Stimulated activated naive CD4-positive, alpha-beta T cell treated with Interleukin-2 at 50 U/mL for 16 hours (primary cell): ENCODE data around the gene MTHFD2.
A peak's percentile ranks its signal among the peaks of the same experiment; 100 is the strongest.
"Not testable (repeated sequence)": the region's sequence is repeated elsewhere in the genome, so short reads cannot be mapped to it uniquely, and the experiment has no call there.

Experiments used
- DNase-seq: peaks from one replicate; lab custom pipeline; 2025; lab: John Stamatoyannopoulos, UW

MTHFD2 gene

DNA sequence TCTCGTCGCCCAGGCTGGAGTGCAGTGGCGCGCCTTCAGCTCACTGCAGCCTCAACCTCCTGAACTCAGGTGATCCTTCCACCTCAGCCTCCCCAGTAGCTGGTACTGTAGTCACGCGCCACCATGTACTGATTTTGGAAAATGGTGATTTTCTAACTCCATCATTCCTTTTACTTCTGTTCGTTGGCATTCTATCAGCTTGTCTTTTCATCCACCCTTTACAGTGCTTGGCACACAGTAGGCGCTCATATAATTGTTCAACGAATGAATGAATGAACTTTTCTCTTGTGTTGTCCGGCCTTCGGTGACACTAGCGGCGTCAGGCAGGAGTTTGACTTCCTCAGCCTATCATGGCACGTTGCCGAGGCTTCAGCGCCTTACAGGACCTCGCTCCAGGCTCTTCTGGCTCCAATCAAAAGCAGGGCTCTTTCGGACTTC lies 373 bp upstream of the MTHFD2 start:
- no peak for DNase-seq

DNA sequence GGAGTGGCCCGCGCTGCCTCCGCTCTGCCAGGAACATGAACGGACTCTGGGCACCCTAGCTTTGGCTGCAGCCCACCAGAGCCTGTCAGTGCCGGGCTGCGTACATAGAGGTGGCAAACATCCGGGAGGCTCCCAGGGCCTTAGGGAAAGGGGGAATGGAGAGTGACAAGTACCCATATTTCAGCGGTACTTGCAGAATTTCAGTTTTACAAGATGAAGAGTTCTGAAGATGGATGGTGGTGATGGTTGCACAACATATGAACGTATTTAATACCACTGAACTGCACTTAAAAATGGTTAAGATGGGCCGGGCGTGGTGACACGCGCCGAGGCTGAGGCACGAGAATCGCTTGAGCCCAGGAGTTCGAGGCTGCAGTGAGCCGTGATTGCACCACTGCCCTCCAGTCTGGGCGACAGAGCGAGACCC lies 873 bp downstream of the MTHFD2 start:
- no peak for DNase-seq

DNA sequence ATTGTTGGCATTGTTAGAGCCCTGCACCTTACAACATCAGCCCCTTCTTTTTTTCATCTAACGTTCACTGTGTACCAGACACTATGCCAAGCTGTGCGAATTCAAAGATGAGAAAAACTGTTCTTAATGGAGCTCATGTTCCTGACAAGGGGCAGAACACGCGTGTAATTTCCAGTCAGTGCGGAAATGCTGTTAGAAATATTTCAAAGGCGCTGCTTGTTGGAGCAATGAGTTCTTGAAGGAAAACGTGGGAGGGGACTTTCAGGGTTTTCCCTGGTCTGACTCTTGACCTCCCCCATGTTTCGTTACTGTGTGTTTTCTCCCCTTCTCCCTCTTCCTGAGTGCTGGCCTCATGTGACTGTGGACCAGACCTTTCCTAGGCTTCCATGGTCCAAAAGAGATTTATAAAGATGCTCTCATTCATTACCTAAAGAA lies 1.5 kb downstream of the MTHFD2 start:
- peak; percentile 19 for DNase-seq

DNA sequence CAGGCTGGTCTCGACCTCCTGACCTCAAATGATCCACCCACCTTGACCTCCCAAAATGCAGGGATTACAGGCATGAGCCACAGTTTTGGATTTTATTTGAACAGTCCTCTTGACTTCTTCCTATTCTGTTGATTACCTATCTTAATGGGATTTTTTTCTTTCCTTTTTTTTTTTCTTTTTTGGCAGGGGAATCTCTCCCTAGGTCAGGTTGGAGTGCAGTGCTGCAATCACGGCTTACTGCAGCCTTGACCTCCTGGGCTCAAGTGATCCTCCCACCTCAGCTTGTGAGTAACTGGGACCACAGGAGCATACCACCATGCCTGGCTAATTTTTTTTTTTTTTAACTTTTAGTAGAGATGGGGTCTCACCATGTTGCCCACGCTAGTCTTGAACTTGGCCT lies 2.8 kb downstream of the MTHFD2 start:
- DNase-seq, result no peak

DNA sequence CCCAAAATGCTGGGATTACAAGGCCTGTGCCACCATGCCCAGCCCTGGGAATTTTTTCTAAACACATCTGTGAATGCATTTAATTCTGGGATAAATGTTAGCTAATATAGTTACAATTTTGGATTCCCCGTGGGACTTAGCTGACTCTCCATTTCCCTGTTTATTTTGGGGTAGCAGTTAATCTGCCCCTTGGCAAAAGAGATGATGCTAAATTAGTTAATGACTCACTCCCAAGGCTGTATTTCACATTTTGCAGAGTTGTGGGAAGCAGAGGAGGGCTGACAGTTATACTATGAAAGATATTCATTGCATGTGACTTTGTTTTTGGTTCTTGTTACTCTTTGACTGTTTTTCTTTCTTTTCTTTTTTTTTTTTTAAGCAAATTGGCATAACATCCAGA lies 3.2 kb downstream of the MTHFD2 start:
- no peak for DNase-seq

DNA sequence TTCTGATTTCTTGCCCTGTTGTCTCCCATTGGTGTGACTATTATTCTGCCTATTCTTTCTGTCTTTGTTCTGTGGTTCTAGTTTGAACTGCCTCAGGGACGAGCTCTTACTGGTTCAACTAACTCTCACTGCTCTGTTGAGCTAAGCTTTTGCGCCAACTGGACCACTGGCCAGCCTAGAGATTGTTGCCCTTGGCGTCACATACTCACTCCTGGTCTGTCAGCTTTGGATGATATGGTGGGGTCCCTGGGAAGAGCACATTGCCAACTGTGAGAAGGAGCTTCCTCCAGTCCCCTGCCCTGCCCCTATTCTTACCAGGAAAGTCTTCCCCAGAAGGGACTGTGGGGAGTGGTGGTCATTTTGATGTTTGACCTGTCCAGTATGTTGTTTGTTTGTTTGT lies 6.0 kb downstream of the MTHFD2 start:
- DNase-seq, result no peak

DNA sequence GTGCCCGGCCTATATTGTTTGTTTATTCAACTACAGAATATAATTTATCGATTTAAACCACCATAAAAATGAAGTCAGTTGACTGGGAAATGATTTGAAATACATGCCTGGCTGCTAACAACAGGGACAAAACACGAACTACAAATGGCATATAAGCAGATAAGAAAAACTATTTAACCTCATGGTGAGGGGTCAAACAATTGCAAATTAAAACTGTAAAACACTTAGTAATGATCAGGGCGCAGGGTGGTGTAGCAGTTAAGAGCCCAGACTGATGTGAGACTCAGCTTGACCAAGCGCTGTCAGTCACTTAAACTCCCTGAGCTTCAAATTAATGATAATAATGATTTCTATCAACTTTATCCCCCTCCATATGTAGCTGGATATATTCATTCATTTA lies 6.7 kb downstream of the MTHFD2 start:
- no peak for DNase-seq

DNA sequence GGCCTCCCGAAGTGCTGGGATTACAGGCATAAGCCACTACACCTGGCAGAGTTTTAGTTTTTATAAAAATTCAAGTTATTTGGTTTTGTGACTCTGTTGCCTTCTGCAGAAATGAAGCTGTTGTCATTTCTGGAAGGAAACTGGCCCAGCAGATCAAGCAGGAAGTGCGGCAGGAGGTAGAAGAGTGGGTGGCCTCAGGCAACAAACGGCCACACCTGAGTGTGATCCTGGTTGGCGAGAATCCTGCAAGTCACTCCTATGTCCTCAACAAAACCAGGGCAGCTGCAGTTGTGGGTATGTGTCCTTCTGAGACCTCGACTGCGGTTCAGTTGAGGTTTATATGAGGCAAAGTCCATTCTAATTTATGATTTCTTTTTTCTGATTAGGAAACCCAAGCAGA lies 7.2 kb downstream of the MTHFD2 start:
- no peak for DNase-seq

DNA sequence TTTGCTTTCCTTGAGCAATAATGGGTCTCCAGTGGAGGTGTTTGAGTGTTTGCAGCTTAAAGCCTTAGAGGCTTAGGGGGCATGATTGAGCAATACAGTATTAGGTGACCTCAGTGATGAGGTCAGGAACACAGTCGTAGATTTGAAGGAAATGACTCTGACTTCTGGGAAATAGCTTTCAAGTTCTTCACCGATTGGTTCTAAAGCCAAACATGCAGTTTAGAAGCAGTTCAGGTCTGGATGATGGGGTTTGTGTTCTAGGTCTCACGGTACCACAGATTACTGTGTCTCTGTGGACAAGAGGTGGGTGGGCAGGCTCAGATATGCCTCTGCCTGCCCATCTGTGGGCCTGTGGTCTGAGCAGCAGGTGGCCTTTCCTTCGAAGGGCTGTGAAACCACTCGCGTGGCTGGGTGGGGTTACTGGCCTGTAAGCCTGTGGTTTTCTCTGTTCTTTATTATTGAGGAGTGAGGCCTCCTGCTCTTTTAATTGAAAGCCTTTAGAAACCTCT lies 7.8 kb downstream of the MTHFD2 start:
- DNase-seq, result peak; percentile 17

DNA sequence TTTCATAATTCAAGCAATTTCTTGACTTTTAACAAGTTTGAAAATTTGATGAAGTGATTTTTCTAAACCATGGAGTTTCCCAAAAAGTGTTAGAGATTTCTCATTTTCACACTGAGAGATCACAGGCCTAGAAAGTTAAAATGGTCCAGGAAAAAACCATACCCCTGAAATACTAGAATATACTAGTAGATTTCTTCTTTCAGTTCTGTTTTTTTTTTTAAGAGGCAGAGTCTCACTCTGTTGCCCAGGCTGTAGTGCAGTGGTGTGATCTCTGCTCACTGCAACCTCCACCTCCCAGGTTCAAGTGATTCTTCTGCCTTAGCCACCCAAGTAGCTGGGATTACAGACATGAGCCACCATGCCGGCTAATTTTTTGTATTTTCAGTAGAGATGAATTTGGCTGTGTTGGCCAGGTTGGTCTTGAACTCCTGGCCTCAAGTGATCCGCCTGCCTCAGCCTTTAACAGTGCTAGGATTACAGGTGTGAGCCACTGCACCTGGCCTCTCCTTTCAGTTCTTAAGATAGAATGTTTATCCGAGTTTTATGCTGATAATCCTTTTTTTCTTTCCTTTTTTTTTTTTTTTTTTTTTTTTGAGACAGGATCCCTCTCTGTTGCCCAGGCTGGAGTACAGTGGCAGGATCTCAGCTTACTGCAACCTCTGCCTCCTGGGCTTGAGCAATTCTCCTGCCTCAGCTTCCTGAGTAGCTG lies 14.4 kb downstream of the MTHFD2 start:
- no peak for DNase-seq

DNA sequence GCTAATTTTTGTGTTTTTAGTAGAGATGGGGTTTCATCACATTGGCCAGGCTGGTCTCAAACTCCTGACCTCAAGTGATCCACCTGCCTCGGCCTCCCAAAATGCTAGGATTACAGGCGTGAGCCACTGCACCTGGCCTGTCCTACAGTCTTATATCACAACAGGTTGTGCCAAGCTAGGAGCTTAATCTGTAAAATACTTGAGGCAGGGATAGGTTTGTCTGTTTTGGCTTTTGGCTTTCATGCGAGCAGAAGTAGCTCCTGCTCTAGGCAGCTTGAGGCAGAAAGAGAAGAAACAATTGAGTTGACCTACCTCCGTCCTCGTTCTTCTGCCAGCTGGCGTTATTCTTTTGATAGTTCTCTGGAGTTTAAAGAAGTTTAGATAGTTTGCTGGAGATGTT lies 17.4 kb downstream of the MTHFD2 start:
- DNase-seq, result not testable (repeated sequence)

DNA sequence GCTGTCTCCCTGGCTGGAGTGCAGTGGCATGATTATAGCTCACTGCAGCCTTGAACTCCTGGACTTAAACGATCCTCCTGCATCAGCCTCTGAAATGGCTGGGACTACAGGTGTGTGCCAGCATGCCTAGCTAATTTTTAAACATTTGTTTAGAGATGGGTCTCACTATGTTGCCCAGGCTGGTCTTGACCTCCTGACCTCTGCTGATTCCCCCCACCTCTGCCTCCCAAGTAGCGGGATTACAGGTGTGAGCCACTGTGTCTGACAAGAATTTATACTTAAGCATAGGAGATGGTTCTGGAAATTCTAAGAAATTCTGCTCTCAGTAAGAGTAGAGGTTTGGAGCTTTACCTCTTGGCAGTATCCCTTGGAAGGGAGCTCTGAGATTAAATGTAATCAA lies 18.2 kb downstream of the MTHFD2 start:
- DNase-seq, result no peak

DNA sequence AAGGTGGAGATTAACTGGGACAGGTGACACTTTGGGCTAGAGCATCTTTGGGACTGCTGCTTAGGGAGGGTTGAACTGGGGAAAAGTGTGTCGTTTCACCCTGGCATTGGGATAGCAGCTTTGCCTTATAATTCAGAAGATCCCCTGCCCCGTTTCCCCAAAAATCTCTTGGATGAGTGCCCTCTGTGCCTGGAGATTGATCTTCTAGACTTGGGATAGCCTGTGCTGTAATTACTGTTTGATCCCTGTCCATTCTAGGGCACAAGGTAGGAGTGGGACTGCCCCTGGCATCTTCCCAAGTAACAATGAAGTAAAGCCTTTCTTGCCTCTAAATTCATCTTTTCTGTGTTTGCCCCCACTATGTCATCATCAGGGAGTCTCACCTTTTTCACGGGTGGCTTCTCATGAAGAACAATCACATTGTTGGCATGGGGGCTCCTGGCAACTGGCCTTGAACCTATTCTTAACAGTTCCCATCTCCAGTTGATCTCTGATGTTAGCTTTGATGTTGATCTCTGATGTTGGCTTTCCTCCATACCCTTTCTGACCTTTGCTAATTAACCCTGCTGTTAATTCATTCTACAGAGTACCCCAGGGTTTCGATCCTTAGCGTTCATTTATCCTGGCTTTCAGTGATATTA lies 21.6 kb downstream of the MTHFD2 start:
- no peak for DNase-seq

DNA sequence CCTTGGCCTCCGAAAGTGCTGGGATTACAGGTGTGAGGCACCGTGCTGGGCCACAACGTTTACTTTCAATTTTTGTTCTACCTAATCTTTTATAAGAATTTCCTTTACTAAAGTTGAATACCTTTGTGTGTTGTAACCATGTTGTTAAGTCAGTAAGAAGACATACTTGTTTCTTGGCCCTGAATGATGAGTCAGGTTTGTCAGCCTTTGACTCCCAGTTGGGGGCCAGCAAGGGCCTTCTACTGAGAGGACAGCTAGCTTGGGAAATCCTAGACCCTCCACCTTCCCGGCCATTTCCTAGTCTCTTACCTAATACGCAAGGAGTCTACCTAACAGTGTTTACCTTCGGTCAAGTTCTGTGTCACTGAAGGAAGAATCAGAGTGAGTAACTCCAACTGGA lies 22.7 kb downstream of the MTHFD2 start:
- DNase-seq, result no peak

DNA sequence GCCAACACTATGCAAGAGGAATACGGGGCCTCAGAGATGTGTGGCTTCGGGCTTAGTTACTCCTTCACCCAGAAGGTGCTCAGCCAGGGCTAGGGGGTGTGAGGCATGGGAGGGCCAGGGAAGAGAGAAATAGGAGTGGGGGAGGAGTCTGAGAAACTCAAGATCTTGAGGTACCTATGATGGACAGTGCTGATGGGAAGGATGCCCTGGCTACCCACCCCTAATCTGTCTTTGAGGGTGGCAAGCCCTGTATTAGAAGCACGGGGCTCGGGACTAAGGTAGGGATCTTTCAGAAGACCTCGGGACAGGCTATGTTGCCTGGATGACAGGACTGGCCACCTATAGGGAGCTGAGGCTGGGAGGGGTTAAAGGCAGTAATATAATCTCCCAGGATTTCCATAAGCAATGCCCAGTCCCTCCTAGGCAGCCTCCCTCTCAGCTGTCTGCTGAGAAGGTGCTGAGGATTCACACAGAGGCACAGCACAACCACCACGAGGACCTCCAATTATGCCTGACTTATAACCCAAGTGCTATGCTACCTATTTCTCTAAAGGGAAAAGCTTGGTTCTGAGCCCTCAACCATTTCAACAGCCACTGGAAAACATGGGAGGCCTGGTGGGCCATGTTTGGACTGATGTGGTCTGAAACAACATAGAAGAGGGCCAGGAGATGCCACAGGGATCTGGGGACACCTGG lies 23.3 kb downstream of the MTHFD2 start:
- DNase-seq, result no peak

DNA sequence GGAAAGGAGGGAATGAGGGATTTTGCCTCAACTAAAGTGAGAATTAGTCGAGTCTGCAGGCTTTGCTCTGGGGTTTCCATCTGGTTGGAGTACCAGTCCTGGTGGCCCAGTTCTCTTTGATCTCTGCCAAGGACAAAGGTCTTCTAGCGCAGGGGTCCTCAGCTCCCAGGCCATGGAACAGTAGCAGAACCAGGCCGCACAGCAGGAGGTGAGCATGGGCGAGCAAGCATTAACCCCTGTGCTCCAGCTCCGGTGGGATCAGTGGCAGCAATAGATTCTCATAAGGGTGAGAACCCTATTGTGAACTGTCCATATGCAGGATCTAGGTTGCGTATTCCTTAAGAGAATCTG lies 23.9 kb downstream of the MTHFD2 start:
- DNase-seq, result no peak

DNA sequence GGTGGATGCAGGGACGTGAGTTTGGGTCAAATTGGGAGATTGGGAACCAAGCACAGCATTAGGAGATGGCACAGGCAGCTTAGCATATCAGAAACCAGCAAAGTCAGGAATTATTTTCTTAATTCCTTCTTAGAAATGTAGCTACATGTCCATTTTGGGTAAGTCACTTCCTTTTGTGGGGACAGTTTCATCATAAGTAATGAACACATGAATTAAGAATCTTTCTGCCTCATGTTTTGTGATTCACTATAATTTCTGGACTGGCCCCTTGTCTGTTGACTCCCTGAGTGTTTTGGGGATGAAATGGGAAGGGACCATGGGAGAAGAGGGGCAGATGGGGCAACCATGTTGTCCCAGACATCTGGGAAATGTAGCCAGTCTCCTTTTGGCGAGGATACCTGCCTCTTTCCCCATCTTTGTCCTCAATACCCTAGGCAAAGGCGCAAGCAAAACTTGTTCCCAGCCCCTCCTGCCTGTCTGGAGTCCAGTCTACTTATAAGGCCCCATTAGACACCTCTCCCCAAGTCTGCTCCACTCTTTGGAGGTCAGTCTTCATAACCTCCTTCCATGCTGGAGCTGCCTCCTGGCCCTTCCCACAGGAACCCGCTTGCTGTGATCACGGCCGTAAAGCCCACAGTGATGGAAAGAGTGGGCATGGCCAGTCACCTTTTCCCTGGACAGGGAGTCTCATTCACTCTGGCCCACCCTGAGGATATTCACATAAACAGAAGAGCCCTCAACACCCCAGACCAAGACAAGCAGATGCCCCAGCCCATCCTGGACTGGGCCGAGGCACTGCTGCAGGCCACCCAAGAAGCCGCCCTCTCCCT lies 25.7 kb downstream of the MTHFD2 start:
- DNase-seq, result no peak

DNA sequence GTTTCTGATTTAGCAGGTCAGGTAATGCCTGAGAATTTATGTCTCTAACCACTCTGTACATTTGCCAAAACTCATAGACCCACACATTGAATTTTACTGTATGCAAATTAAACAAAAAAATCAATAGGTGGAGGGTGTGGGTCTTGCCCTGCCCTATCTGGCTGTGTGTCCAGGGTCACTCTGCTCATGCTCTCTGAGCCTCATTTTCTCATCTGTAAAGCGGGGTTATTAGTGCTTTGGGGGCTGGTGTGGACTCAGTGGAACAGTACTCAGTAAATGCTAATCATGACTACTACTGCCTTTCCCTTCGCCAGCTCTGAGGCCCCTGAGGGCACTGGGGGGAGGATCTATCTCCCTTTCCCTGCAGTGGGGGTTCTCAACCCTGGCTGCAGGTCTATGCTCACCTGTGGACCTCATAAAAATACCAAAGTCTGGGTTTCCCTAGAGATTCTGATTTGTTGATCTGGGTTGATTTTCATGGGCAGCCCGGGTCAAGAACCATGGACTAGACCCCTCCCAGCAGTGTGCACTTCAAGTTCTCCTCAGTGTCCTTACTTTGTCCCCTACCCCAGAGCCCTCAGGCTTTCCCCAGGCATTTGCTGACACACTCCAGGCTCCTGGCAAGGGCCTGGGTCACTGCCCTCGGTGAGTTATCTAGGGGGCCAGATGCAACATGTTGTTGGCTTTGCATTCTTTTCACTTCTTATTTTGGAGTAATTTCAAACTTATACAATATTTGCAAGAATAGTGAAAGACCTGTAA lies 27.5 kb downstream of the MTHFD2 start:
- DNase-seq, result no peak

DNA sequence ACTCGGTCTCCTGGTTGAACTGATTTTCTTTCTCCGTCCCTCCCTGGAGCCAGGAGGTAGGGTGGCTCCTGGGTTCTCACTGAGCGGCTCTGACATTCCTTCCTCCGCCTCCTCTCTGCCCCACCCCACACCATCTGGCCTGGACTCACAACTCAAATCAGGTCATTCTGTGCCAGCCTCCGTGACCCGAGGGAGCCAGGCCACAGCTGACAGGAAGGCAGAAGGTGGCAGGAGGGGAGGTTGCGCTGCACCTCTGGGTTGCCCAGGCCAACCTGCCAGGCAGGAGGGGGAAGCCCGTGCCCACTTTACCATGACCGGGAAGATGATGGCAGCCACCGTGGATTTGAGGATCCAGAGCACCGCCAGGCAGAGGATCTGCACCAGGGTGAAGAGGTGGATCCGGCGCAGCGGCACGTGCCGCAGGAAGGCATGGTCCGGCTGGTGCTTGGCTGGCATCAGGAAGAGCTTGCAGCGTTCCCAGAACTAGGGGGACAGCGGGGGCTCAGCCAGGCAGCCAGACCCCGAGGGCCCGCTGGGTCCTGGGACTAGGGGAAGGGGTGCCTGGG lies 28.3 kb downstream of the MTHFD2 start:
- no peak for DNase-seq

DNA sequence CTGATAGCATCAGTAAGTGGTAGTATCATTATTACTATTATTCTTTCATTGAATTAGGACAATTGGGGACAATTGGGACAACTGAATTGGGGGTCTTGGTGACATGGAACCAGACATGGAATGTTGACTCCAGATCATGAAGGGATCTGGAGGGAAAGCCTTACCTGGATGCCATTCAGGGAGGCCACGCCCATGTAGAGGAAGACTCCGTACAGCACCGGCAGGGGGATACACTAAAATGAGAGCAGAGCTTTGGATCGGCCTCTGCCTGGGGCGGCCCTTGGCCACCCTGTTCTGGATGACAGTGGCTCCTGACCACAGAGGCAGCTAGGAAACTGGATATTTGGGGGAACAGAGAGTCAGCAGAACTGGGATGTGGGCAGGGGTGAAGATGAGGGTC lies 29.2 kb downstream of the MTHFD2 start:
- no peak for DNase-seq

DNA sequence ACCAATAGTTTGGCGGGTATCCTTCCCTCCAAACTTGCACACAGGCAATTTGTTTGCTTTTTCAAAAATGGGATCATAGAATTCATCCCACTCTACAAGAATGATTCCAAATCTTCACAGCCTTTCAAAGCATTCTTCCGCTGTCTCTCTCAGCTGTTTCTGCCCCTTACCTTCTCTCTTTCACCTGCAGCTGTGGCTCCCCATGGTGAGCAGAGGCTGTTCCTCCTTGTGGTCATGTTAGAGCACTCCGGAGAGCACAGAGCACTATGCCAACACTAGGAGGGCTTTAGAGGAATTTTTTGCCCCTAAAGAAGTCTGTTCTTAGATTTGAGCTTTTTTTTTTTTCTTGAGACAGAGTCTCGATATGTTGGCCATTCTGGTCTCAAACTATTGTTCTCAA lies 30.4 kb downstream of the MTHFD2 start:
- DNase-seq, result no peak
